GM06990 (cell line): ENCODE results near the gene EVC2.

Source experiments
- DNase-seq: peaks from one replicate; pipeline ENCODE4 v3.0.0-alpha.2; 2011; ENCODE audit not compliant: insufficient read length; ENCODE audit errors: extremely low read depth
- H3K27me3 ChIP-seq: replicated peaks from 2 replicates; pipeline ENCODE4 v1.6.0; 2011; ENCODE audit warnings: low read length; ENCODE audit not compliant: control insufficient read depth, insufficient read depth
- H3K36me3 ChIP-seq: 2 replicates; pipeline ENCODE4 v1.5.1; 2011; ENCODE audit warnings: low read length; ENCODE audit not compliant: control insufficient read depth, insufficient read depth
- H3K4me3 ChIP-seq: replicated peaks from 2 replicates; pipeline ENCODE4 v1.5.1; 2011; ENCODE audit warnings: low read depth, mild to moderate bottlenecking, control low read depth, low read length
- TF ChIP-seq, protein P1 (sequence below): IDR thresholded peaks from 2 replicates; pipeline ENCODE4 v1.5.1; 2011; ENCODE audit warnings: low read length, control low read depth, mild to moderate bottlenecking, inconsistent platforms; ENCODE audit not compliant: insufficient read depth, poor library complexity, severe bottlenecking

EVC2 gene

DNA sequence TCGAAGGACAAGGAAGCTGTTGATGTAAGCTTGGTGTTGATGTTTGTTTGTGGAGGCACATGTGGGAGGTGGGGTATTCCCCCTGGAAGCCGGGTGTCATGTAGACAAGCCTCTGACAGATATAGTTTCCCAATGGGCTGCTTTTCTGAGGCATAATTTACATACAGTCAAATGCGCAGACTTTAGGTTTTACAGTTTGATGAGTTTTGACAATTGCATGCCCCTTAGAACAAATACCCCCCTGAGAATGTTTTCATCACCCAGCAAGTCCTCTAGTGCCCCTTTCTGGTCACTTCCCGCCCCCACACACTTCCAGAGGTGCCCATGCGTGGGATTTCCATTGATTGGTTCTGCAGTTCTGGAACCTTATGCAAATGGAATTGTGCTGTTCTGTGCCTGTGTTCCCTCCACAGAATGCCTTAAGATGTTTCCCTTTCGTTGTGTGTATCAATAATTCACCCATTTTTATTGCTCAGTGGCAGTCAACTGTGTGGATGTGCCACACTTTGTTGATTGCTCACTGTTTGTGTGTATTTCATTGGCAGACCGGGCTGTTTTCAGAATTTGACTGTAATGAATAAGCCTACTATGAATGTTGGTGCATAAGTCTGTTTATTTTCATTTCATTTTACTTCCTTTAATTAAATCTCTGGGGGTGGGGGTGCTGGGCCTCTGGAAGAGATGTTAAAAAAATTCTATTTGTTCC lies 11.1 kb upstream of the EVC2 start:
- H3K36me3 ChIP-seq = peaks cover 3% of the 10 kb centered on the region
- no peaks in the 10 kb centered on the region for H3K27me3 ChIP-seq
- TF ChIP-seq, protein P1, sequence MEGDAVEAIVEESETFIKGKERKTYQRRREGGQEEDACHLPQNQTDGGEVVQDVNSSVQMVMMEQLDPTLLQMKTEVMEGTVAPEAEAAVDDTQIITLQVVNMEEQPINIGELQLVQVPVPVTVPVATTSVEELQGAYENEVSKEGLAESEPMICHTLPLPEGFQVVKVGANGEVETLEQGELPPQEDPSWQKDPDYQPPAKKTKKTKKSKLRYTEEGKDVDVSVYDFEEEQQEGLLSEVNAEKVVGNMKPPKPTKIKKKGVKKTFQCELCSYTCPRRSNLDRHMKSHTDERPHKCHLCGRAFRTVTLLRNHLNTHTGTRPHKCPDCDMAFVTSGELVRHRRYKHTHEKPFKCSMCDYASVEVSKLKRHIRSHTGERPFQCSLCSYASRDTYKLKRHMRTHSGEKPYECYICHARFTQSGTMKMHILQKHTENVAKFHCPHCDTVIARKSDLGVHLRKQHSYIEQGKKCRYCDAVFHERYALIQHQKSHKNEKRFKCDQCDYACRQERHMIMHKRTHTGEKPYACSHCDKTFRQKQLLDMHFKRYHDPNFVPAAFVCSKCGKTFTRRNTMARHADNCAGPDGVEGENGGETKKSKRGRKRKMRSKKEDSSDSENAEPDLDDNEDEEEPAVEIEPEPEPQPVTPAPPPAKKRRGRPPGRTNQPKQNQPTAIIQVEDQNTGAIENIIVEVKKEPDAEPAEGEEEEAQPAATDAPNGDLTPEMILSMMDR = peak; percentile 7
- H3K4me3 ChIP-seq = no peak overlapping the region
- DNase-seq = peak; percentile 34

DNA sequence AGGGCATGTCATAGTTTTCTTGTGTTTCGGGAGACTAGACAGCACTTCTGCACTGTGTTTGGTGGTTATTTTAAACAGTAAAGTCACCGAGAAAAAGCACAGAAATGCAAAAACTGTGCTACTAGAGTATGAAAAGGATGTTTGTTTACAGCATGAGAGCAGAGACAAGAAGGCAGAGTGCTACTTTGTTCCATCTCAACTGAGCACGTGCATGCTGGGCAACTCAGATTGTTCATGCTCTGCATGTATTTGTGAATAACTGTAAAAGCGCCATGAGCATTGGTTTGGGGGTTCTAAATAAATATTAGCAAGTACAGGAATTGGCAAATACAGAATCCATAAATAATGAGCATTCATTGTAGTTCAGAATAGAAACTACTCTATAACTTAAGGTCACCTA lies 10.1 kb upstream of the EVC2 start:
- Histone ChIP-seq H3K27me3 (no peaks in the 10 kb centered on the region), H3K36me3 (peaks cover 3% of the 10 kb centered on the region), H3K4me3 (no peak overlapping the region)
- TF ChIP-seq, protein P1 = no peak
- DNase-seq = no peak

DNA sequence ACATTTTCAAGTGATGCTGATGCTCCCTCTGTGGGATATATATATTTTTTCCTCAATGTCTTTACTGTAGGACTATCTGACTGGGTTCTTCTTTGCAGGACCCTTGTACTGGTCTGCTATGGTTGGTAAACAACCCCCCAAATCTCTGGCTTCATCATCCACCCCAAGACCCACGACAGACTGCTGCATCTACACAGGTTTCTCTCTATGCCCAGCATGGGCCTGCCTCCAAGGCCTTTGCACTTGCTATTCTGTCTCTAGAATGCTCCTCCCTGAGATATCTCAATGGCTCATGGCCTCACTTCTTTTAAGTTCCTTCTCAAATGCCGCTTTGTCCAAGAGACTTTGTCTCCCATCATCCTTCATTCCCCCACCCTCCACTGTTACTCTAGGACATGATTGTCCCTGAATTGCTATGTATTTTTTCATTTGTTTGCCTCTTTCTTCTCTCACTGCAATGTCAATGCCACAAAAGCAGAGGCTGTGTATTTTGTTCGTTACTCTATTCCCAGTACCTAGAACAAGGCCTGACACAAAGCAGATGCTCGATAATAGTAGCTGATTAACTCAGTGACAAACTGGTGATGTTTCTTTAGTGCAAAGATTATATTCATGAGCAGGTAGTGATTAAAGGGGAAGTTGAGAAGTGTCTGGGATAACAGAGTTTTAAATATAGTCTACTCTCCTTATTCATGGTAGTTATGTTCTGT lies 9.2 kb upstream of the EVC2 start:
- H3K36me3 ChIP-seq = peaks cover 3% of the 10 kb centered on the region
- TF ChIP-seq, protein P1 = no peak
- H3K4me3 ChIP-seq = no peak overlapping the region
- no peak for DNase-seq
- H3K27me3 ChIP-seq = no peaks in the 10 kb centered on the region

DNA sequence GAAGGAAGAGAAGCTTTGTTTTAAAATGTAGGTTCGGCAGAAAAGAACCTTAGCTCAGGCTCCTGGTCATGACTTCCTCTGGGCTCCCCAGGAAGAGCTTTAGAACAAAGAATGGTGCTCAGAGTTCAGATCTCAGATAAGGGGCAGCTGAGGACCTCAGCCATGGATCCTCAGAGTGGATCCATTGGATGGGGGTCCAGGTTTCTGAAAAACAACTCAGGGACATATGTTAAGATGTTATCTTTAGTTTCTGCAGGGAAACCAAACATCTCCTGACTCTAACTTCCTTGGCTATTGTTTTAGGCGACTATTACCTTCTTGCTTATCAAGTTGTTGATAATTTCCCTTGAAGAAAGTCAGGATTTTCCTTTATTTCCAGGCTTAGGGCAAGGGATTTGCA lies 8.0 kb upstream of the EVC2 start:
- DNase-seq = no peak

DNA sequence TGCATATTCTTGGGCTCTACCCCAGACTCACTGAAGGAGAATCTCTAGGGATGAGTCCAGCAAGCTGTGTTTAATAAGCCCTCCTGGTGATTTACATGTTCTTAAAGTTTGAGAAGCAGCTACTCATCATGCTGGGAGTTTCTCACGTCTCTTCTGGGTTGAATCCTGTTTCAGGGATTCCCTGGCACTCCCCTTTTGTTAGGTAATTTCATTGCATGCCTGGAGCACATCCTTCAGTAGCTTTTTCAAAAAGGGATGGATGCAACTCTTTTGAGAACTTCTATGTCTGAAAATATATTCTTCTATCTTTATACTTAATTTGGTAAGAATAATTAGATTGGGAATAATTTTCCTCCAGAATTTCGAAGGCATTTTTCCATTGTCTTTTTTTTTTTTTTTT lies 7.0 kb upstream of the EVC2 start:
- Histone ChIP-seq H3K4me3 (no peak overlapping the region), H3K27me3 (no peaks in the 10 kb centered on the region), H3K36me3 (no peaks in the 10 kb centered on the region; the same call in 1 of the 2 replicates)
- DNase-seq = no peak
- TF ChIP-seq, protein P1 = no peak

More for the DNA sequence above, 8.0 kb upstream of the EVC2 start:
- H3K4me3 ChIP-seq = no peak overlapping the region
- H3K36me3 ChIP-seq = peaks cover 1% of the 10 kb centered on the region
- TF ChIP-seq, protein P1 = no peak
- H3K27me3 ChIP-seq = no peaks in the 10 kb centered on the region
